Tibial nerve (tissue), 3 donors: ENCODE measurements around the gene BET1L.

Experiments
- POLR2A ChIP-seq, 2 donors: fragments of 450-650 bp; IDR thresholded peaks; one replicate each; pipeline ENCODE4 v1.6.1; 2017; ENCODE audit warnings: antibody characterized with exemption in 2 of 2, mild to moderate bottlenecking in 2 of 2, moderate library complexity in 2 of 2
- TF ChIP-seq, protein P1 (sequence below), 5 experiments: fragments of 200-600 bp in 3 of 5; fragments of 450-650 bp in 2 of 5; sonication (generic) in 3 of 5; IDR thresholded peaks; one replicate each; pipeline ENCODE4 v1.5.1; 2016 to 2019; ENCODE audit warnings: antibody characterized with exemption in 5 of 5, mild to moderate bottlenecking in 3 of 5, moderate library complexity in 2 of 5

DNA sequence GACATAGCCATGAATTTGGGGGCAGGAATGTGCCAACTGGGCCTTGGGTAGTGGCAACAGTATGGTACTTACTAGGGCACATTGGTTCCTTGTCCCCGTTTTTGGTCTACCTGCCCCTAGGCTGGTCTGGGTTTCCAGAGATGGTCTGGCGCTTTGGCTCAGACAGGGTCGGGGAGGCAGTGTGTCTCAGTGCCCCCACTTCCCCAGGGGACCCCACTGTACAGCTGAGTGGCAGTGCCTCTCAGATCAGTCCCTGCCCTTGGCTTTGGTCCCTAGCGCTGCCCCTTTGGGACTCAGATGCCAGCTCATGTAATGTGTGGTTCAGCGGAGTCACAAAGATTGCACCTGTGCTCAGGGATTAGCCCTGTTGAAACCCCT, 3.6 kb upstream of the BET1L start:
- TF ChIP-seq, protein P1, sequence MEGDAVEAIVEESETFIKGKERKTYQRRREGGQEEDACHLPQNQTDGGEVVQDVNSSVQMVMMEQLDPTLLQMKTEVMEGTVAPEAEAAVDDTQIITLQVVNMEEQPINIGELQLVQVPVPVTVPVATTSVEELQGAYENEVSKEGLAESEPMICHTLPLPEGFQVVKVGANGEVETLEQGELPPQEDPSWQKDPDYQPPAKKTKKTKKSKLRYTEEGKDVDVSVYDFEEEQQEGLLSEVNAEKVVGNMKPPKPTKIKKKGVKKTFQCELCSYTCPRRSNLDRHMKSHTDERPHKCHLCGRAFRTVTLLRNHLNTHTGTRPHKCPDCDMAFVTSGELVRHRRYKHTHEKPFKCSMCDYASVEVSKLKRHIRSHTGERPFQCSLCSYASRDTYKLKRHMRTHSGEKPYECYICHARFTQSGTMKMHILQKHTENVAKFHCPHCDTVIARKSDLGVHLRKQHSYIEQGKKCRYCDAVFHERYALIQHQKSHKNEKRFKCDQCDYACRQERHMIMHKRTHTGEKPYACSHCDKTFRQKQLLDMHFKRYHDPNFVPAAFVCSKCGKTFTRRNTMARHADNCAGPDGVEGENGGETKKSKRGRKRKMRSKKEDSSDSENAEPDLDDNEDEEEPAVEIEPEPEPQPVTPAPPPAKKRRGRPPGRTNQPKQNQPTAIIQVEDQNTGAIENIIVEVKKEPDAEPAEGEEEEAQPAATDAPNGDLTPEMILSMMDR (IDR thresholded peaks at IDR 0.05) = no peak
- no peak for TF ChIP-seq POLR2A (IDR thresholded peaks at IDR 0.05)
